ENCODE results near the gene TMEM164.

Gene TMEM164

GRCh38 chrX:110173192-110174175, 170.6 kb downstream of the TMEM164 start:
- DNase-seq = no peak

DNA sequence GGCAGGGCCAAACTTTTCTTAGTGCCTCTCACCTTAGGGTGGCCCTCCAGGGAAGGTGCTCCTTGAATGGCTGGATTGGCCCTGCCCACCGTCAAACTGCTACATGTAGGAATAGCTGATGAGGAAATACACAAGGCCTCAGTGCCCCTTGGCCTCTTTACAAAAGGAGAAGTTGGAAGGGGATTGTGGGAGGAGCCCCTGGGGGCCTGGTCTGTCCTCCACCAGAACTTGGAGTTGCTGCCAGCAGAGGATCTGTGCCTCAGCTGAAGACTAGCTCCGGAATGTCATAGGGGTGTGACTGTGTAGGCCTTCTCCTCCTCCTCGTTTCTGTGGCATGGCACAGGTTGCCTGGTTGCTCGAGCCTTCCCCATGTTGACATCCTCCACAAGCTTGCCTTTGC, 172.2 kb downstream of the TMEM164 start:
- no peak for DNase-seq

GRCh38 chrX:110175696-110176095, 172.8 kb downstream of the TMEM164 start:
- no peak for DNase-seq

GRCh38 chrX:110178179-110178865, 175.4 kb downstream of the TMEM164 start:
- DNase-seq = peak; percentile 34

GRCh38 chrX:110180176-110180927, 177.4 kb downstream of the TMEM164 start:
- DNase-seq = no peak

DNA sequence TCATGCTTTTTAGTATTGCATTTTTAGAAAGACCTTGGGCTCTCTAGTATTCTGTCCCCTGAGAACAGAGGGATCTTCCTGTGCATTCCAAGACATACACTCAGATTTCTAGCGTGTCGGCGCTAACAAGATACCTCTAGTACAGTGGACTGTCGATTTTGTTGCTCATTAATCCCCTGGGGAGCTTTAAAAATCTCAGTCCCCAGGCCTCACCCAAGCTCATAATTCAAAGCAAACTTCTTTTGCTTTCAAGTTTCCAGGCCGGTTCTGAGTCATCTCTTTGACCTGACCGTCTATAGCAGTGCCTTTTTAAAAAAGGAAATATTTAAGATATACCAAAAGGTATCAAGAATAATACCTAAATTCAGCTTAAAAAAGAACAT, 178.0 kb downstream of the TMEM164 start:
- DNase-seq = no peak

DNA sequence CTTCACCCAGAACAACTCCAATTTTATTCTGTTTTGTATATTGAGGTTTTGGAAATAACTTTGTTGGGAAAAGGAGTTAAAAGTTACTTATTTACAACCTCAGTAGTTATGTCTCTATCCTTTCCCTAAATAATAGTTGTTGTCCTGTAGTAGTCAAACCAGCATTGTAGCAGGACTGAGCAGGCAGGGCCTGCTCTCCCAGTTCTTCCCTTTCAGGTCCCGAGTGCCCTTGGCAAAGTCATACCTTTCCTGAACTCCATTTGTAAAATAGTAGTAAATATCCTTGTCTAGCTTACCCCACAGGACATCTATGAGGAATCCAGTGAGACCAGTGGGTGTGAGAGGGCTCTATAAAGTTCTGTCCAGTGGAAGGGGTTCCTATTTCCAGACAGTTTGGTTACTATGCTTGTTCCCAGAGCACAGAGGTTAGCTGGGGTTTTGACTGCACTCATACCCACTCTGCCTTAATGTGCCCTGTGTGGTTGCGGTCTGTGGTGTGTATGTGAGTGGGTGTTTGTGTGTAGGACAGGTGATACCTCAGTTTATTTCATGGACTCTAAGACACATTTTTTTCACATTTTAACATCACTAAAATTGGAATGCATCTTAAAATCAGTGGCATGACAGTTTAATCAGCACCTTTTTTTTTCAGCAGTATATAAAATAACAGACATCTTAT, 178.7 kb downstream of the TMEM164 start:
- no peak for DNase-seq

DNA sequence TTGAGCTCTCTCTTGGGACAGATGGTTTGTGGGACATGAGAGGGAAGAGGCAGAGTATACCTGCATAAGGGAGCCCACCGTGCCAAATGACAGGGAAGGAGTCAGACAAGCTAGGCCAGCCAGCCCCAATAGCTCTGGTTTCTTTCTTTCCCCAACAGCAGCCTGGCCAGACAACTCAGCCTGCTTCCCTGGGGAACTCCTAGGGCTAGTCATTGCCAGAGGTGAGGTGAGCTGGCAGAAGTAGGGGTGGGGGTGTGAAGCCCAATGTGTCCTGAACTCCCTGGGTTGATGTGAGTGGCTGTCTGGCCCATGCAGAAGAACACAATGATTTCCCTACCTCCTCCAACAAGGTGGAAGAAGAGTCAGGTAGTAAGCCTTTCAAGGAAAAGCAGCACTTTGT, 179.4 kb downstream of the TMEM164 start:
- no peak for DNase-seq

GRCh38 chrX:110182865-110183264, 180.0 kb downstream of the TMEM164 start:
- no peak for DNase-seq

DNA sequence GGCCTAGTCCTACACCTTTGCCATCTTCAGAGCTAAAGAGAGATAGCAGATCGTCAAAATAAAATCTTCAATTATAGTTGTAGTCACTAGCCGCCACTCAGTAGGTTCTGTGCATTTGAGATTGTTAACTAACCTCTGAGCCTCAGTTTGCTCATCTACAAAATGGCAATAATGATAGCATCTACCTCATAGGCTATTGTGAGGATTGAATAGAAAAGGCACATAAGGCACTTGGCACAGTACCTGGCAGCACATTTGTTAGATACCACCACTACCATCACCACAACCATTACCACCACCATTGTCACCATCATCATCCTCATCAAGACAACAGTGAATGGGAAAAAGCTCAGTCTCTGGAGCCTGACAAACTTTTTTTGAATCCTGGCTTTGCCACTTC, 180.4 kb downstream of the TMEM164 start:
- no peak for DNase-seq

GRCh38 chrX:110188701-110189558, 186.0 kb downstream of the TMEM164 start:
- no peak for DNase-seq

- DNase-seq = no peak
These were observed 189.6 kb downstream of the TMEM164 start for GRCh38 chrX:110192516-110192915.

DNA sequence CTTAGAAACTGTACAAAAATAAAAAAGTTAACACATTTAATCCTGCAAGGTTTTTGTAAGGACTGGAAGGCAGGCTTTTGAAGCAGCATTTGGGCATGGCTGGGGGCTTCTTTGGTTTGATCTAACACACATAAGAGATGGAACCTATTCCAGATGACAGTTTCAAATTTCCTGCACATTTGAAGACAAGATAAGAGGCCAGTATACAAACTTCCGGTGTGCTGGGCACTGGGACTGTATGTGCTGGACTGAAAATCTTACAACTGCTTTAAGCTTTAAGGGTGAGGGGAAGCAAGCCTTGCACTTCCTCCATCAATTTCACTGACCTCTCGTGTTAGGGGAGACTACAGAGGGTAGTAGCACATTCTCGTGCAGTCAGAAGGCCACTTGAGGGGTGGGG, 192.1 kb downstream of the TMEM164 start:
- DNase-seq = no peak

DNA sequence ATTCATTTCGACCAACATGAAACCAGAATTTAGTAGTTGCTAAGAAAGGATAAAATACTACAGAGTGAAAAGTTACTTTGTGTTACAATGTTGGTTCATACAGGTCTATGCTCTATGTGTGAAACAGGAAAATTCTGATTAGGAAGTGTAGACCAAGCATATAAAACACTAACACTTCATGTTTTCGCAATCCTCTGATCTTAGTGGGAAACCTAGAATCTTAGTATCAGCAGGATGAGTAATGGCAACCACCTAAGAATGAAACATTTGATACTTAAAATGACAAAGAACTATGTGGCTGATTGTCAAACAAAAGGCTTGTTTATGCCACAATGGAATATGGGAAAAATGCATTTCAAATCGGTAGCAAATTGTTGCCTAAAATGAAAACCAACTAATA, 198.9 kb downstream of the TMEM164 start:
- DNase-seq = no peak

- no peak for DNase-seq
These were observed 202.1 kb downstream of the TMEM164 start for GRCh38 chrX:110204986-110205385.

DNA sequence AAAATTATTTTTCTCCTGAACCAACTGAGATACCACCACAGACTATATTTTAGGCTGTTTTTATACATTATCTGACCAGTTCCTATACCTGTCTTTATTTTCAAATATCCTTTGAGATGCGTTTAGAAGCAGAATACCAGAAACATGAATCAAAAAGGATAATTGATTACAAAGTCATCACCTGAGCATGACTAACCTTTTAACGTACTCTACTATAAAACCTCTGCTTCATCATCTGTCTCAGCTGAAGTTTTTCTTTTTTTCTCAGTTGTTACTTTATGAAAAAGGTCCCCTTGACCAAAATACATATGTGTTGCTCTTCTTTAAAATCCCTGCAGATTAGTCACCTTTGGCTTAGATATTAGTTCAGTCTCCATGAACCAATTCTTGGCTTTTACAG, 205.2 kb downstream of the TMEM164 start:
- no peak for DNase-seq

GRCh38 chrX:110210417-110211139, 207.7 kb downstream of the TMEM164 start:
- peak; percentile 71 for DNase-seq

GRCh38 chrX:110211340-110211739, 208.4 kb downstream of the TMEM164 start:
- no peak for DNase-seq

GRCh38 chrX:110212299-110212698, 209.4 kb downstream of the TMEM164 start:
- DNase-seq = no peak

DNA sequence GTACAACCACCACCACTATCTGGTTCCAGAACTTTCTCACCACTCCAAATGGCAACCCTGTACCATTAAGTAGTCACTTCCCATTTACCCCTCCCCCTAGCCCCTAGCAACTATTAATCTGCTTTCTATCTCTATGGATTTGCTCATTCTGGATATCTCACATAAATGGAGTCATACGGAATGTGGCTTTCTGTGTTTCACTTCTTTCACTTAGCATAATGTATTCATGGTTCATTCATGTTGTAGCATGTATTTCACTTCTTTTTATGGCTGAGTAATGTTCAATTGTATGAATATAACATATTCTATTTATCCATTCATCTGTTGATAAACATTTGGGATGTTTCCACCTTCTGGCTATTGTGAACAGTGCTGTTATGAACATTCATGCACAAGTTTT, 210.3 kb downstream of the TMEM164 start:
- DNase-seq = no peak

DNA sequence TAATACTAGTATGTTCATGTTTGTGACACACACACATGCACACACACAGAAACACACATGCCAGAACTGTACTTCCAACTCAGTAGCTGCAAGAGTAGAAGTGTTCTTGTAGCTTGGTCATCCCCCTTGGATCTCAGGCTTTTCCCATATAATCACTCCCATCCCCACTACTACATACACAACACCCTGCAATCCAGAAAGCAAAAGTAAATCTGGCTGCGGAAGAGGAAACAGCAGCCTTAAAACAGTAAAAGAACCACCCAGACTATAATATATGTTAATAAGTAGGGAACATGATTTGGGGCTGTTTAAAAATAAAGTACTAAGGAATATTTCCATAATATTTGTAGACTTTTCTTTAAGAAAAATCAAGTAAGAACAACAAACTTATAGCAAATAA, 211.8 kb downstream of the TMEM164 start:
- no peak for DNase-seq
